ENCODE results near the gene DPYSL3.

DNA sequence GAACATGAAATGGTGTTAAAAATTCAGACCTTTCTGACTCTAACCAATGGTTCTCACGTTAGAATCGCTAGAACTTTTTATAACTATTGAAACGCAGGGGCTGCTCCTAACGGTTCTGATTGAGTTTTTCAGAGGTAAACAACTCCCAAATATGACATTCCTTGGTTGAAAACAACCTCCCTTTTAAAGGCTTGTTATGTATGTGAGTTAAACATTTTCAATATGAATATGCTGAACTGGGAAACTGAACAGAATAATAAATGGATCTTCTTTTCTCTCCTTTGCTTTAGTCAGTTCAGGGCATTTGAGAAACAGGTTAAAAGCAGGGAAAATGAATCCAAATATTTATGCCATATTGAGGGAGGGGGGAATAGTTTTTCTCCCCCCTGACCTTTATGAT lies 13.2 kb upstream of the DPYSL3 start:
- no peak for TF ChIP-seq YY1 (IDR thresholded peaks at IDR 0.05; ENCODE audit: insufficient read depth, insufficient read length)
- no peak for TF ChIP-seq SUZ12 (IDR thresholded peaks at IDR 0.05; ENCODE audit: extremely low read depth, insufficient read depth, insufficient read length)
